Caki2 (cell line): ENCODE measurements around the gene ZNF646. TPM values are rescaled to one million over a fixed set of nuclear protein-coding genes. Genes with fewer than 3 reads are reported as not detected.
A peak's percentile ranks its signal among the peaks of the same experiment; 100 is the strongest.

Experiments
- DNase-seq: peaks from one replicate; pipeline ENCODE4 v3.0.0-alpha.2; 2015; ENCODE audit warnings: low read depth
- in situ Hi-C: cut with HindIII; loops from 2 replicates; pipeline ENCODE4 v1.10.0; 2016; ENCODE audit warnings: low sequenced_read_pairs, low pct_unique_long_range_greater_than_20kb, mixed read lengths
- total RNA-seq: library from RNA; depleted of rRNA; stranded (reverse); fragments of >200 nt; shearing (Covaris generic); gene quantifications from 2 replicates; pipeline ENCODE4 v1.2.3, GENCODE V29; 2014; ENCODE audit warnings: low replicate concordance

ZNF646 gene
- total RNA-seq, 1 experiment from 2014 or later: 24.0 TPM

GRCh38 chr16:31063495-31063842 lies 10.8 kb upstream of the ZNF646 start:
- DNase-seq: no peak
- in situ Hi-C loops: no loop called here

- no peak for DNase-seq
- in situ Hi-C loops: no loop called here
Measured at GRCh38 chr16:31063843-31064611, 10.2 kb upstream of the ZNF646 start.

- peak; percentile 64 for DNase-seq
Measured at GRCh38 chr16:31064882-31065461, 9.2 kb upstream of the ZNF646 start.

GRCh38 chr16:31067342-31067741 lies 6.9 kb upstream of the ZNF646 start:
- DNase-seq: no peak
- in situ Hi-C loops: no loop called here

More at GRCh38 chr16:31064882-31065461, 9.2 kb upstream of the ZNF646 start:
- in situ Hi-C loops: no loop called here

GRCh38 chr16:31071861-31072260 lies 2.4 kb upstream of the ZNF646 start:
- in situ Hi-C loops: no loop called here
- DNase-seq: no peak

- no peak for DNase-seq
- in situ Hi-C loops: no loop called here
Measured at GRCh38 chr16:31072540-31073141, 1.6 kb upstream of the ZNF646 start.

- peak; percentile 96 for DNase-seq
- in situ Hi-C loops: no loop called here
Measured at GRCh38 chr16:31073142-31073969, 866 bp upstream of the ZNF646 start.

GRCh38 chr16:31074814-31075183 lies 577 bp downstream of the ZNF646 start:
- in situ Hi-C loops: no loop called here
- no peak for DNase-seq

GRCh38 chr16:31076319-31076718 lies 2.1 kb downstream of the ZNF646 start:
- DNase-seq: no peak
- in situ Hi-C loops: no loop called here

- no peak for DNase-seq
- in situ Hi-C loops: no loop called here
Measured at GRCh38 chr16:31077024-31077423, 2.8 kb downstream of the ZNF646 start.

- no peak for DNase-seq
- in situ Hi-C loops: no loop called here
Measured at GRCh38 chr16:31077592-31078396, 3.6 kb downstream of the ZNF646 start.

GRCh38 chr16:31078597-31079341 lies 4.5 kb downstream of the ZNF646 start:
- DNase-seq: no peak
- in situ Hi-C loops: no loop called here

GRCh38 chr16:31079342-31079944 lies 5.2 kb downstream of the ZNF646 start:
- DNase-seq: no peak
- in situ Hi-C loops: no loop called here

- in situ Hi-C loops: no loop called here
Measured at GRCh38 chr16:31080035-31080629, 5.9 kb downstream of the ZNF646 start.

GRCh38 chr16:31080756-31081419 lies 6.7 kb downstream of the ZNF646 start:
- in situ Hi-C loops: no loop called here
- no peak for DNase-seq

More at GRCh38 chr16:31080035-31080629, 5.9 kb downstream of the ZNF646 start:
- DNase-seq: no peak
